Cortex of kidney (tissue), 1 donor: Measurements from ENCODE around the gene ELMOD3.
"Not testable (repeated sequence)": the region's sequence is repeated elsewhere in the genome, so short reads cannot be mapped to it uniquely, and the experiment has no call there.

Experiments
- DNase-seq: peaks from one replicate; lab custom pipeline; 2025; lab: John Stamatoyannopoulos, UW

The ELMOD3 gene

DNA sequence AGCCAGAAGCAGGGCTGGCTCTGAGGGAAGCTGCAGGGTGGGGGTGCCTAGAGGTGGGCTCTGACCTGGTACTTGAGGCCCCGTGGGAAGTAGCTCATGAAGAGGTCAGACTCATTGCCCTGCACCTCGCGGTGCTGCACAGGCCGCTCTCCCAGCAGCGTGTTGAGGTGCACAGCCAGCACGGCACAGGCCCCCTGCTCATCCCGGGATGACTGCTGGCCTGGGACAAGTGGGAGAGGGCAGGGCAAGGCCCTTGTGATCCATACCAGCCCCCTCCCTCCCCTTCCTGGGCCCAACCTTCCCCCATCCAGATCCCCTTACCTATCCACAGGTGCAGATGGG, 46.9 kb downstream of the ELMOD3 start:
- no peak for DNase-seq

DNA sequence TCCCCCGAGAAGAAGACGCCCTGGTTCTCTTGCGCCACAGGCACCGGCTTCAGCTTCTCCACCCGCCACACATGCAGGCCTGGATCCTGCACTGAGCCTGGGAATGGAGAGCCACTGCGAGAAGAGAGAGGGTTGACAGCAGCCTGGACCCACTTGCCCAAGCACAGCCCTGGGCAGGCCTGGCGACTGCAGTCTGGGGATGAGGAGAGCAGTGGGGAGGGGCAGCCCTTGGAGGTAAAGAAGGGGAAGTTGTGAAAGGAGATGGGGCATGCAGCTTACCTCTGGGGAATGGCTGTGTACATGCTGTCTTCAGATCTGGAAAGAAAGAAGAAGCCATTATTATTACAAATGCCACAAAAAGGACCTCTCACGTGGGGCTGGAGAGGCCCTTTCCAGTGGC, 47.3 kb downstream of the ELMOD3 start:
- DNase-seq, result no peak

DNA sequence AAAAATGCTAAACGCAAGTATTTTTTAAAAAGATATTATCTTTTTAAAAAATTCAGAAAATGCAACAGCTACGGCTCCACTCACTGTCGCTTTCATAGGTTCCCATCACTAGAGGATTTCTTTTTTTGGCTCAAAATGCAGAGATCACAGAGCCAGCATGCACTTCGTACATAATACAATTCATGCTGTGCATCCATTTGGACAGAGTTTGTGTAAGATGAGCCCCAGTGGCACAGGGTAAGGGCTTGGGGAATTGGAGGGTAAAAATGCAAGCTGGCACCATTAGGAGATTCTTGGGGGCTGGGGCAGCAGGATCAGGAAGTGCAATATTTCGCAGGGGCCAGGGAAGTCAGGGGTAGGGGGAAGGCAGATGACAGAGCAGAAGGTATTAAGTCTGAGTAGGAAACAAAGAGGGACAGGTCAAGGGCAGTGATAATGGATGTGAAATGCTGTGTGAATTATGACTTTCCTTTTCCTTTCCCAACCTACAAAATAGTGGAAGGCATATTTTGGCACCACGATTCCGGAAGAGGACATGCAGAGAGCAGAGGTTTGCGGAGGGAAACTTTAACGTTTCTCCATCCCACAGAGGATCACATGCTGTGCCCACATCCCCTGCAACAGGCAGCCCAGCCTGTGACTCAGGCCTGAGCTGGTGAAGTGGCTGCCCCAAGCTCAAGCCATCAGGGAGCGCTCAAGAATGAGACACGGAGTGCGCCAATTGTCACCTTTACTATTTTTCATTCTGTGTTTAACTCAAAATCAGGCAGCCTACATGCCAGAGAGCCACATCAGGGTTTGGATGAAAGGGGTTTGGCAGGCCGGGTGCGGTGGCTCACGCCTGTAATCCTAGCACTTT, 50.9 kb downstream of the ELMOD3 start:
- no peak for DNase-seq

DNA sequence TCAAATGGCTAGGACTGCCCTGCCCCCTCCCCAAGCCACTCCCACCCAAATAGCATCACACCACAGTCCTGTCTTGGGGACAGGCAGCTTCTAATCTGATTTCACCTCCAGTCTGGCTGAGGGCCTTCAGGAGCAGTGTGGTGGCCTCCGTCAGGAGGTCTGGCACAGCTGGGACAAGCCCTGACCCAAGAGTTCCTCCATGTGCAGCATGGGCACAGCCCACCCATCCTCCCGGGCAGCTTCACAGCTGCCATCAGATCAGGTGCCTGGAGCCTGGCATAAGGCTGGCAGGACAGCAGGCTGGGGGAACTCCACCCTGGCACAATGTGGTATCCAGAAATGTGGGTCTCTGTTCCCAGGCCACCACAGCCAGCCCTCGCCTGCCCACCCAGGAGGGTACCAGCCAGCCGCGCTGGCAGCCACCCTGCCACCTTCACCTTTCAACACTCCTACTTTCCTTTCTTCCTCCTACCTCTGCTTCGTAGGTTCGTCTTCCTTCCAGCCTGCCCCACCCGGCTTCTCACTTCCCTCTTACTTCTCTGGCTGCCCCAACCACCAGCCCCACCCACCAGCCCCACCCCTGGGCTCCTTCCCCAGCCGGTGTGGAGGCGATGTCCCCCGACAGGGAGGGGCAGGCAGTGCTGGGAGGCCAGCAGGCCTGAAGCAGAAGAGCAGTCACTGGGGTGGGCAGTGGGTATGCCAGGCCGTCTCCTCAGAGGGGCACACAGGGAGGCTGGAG, 55.4 kb downstream of the ELMOD3 start, which contains the start of gene CAPG:
Gene CAPG, minus strand, starts transcription at position 522 of the 739 bp plus-strand sequence. CDS start 8,221 bp downstream, outside the sequence.
- DNase-seq, result no peak

DNA sequence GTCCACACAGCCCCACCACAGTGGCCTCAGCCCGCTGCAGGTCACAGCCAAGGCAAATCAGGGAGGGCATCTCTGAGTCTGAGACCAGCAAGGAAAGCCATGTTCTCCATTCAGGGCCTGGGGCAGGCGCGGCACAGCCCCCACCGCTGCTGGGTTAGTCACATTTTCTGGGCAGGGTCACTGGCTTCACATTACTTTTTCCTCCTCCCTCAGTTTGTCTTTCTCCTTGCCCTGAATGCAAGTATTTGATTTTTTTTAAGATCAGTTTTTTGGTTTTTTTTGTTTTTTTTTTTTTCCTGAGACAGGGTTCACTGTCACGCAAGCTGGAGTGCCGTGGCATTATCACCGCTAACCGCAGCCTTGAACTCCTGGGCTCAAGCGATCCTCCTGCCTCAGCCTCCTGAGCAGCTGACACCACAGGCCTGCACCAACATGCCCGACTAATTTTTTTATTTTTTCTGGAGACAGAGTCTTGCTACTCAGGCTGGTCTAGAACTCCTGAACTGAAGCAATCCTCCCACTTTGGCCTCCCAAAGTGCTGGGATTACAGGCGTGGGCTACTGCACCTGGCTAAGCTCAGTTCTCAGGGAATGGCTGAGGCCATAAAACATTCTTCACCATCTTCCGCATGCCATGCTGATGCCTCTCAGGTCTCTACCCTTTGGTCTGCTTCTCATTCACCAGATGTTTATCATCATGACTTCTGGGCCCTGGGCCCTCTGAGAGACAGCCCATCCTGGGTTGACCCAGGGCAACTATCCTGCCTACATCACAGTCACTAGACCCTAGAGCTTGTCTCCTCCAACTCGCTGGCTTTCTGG, 56.2 kb downstream of the ELMOD3 start:
- DNase-seq, result no peak

DNA sequence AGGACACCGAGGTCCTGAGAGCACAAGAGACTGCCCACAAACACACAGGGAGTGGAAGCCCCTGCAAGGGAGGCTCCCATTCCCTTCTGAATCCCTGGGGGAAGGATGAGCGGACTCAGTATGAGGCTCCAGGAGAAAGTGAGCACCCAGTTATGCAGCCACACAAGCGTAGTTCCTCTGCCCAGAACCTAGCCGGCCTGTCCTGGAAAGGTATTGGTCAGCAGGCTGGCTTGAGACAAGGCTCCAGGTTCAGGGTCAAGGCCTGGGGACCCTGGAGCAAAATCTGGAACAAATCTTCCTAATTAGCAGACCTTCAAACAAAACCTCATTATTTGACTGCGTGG, 56.8 kb downstream of the ELMOD3 start:
- DNase-seq, result no peak

DNA sequence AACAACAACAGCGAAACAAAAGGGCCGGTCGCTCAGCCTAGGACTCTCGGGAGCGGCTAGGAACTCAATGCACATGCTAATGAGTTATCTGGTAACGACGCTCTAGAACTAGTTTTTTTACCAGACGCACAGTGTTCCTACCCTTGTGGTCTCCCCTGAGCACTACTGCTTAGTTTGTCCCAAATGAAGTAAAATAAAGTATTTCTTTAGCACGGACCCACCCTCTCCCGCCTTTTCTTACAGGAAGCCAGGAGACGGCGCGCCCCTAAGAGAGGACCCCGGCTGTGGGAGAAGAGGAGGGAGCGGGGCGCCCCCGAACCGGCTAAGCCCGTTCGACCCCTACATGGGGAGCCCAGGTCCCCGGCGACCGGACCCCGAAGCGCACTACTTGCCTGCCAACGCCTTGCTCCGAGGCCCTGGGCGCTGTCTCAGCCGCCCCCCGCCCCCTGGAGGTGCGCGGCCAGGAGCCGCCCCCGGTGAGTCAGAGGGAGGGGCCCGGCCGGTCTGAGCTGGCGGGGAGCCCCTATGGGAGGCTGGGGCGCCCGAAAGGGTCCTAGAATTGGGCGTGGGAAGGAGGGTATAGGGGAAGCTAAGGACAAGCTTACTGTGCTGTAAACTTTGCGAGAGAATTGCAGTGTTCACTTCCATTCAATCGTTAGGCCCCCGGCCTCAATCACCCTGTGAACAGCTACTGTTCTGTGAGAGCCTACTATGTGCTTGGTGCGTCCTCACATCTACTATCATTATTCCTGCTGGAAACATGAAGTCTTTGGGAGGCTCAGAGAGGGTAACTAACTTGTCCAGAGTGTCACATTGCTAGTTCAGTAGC, 59.2 kb downstream of the ELMOD3 start:
- no peak for DNase-seq

DNA sequence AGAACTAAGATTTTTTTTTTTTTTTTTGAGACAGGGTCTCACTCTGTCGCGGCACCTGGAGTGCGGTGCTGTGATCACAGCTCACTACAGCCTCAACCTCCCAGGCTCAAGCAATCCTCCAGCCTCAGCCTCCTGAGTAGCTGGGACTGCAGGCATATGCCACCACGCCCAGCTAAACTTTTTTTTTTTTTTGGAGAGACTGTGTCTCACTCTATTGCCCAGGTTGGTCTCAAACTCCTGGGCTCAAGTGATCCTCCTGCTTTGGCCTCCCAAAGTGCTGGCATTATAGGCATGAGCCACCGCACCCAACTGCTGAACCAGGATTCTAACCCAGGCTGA, 59.8 kb downstream of the ELMOD3 start:
- not testable (repeated sequence) for DNase-seq

DNA sequence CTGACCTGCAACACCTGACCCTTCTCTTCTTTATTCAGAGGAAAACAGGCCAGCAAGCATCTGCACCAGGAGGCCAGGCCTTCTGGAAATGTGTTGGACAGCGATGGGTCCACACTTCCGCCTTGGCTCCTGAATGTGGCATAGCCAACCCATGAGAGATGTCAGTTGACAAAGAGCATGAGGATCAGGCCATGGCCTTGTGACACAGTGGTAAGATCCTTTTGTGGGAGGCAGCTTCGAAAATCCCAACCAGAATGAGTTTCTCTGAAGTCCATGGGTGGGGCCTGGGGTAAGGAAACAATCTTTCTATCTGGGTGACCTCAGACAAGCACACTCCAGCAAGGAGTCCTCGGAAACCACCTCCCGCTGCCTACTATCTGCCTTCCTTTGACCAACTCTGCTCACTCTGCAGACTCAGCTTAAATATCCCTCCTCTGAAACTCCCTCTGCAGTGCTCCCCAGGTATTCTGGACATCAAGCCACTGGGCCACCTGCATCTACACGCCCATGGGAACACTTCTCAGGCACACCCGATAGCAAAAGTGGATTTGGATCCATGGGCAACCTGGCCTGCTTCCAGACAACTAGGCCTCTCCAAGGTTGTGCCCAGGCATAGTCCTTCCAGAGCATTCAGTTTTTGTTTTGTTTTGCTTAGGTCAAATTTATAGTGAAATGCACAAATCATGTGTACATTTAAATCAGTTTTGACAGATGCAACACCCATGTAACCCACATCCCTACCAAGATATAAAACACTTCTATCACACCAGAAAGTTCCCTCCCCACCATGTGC, 60.4 kb downstream of the ELMOD3 start:
- no peak for DNase-seq

DNA sequence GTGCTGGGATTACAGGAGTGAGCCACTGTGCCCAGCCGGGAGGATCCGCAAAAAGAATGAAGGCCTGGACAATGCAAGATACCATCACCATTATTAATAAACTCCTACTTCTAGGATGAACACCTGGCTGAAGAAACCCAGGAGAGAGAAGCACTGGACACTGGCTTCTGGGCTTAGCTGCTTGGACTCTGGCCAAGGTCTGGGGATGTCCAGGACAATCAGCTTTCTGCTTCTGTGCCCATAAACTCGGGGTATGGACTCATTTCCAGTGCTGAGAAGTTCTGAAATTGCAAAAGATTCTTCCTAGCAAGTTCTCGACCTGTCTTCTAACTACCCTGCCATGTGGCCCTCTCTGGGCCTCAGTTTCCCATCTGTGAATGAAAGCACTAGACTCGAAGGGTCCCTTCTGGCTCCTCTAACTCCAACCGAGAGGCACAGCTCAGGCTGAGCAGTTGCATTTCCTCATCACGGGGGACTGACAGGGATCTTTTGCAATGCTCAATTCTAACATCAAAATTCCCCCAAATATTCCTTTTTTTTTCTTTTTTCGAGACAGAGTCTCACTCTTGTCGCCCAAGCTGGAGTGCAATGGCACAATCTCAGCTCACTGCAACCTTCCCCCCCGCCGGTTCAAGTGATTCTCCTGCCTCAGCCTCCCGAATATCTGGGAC, 61.5 kb downstream of the ELMOD3 start:
- DNase-seq, result no peak

DNA sequence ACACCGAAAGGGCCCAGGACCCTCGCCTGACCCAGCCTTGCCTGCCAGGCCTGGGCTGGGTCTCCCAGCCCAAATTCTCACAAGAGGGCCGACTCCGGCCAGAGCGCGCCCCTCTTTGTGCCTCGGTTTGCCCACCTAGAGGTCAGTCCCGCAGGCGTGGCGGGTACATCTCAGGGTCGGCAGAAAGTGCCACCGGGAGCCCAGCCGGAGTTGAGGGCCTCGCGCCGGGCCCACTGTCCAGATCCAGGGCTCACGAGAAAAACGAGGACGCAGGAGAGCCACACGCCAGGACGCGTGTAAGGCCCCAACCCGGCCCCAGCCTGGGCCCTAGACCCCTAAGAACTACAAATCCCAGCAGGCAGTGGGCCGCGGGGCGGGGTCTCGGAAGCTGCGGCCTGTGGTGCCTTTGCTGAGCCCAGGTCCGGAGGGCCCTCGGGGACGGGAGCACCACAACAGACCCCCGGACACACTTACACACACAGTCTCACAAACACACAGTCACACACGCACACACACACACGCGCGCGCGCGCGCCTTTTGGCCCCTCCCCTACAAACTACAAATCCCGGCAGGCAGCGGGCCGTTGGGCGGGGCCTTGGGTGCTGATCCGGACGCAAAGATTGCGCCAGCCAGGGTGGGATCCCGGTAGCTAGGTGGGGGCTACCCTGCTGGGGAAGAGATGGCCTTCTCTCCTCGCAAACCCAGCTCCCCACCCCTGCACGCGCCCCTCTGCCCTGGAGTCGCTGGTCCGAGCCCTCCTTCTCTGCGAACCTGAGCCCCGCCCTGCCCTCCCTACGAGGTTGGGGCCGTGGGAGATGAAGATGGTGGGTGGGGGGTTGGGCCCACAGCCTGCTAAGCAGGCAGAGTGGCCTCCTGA, 63.8 kb downstream of the ELMOD3 start, which contains the start of gene SH2D6:
Gene SH2D6, plus strand, starts transcription at position 583 of the 877 bp plus-strand sequence. CDS start 10,752 bp downstream, outside the sequence.
- peak; percentile 31 for DNase-seq

DNA sequence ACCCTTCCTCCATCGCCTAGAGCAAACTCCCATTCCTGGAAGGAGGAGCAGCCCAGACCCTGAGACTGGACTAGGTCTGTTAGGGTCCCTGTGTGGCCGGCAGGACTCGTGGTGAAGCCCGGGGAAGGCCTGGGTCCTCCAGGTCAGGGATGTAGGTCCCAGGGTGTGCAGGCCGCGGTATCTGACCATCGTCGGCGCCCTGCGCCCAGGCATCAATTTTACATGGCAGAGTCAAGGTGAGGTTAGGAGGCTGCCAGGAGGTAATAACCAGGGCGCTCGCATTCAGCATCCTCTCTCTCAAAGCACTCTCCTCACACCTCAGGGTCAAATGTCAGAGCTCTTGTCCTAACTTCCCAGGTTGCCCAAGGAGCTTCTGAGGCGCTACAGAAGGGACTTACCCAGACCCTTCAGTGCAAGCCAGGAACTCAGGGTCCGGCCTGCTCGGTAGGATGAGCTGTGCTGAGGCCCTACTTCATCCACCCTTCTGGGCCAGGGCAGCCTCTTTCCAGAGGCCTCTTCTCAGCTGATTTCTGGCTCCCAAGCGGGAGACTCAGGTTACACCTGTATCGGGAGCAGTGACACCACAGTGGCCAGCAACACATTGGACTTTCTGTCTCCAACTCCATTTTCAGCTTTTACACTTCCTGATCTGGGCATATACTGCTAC, 64.6 kb downstream of the ELMOD3 start:
- DNase-seq, result no peak

DNA sequence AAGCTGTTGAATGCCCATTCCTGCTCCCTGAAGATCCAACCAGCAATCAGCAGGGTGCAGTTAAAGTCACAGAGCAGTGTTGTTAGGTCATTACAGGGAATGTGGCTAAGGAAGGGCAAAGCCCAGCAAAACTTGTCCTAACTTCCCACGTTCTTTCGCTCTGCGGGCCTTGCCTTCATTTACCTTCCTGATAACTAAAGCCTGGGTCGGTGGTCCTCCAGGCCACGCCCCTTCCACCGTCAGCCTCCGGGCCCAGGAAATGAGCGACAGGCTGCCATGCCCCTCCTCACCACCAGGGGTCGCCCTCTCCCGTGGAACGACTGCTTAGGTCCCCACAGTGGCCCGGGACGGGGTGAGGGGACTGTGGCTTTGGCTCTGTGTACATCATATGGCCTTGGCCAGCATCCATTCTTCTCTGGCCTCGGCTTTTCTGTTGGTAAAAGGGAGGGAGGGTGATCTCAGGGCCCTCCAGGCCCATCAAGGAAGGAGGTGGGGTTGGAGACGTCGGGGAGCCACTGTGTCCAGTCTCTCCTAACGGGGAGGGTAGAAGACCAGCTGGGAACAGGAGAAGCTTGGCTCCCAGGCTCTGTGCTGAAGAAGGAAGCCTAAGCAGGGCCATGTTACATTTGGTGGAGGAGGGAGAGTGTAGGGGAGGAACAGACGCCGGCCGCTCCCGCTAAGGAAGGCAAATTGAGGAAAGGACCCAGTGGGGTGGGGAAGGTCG, 66.1 kb downstream of the ELMOD3 start:
- no peak for DNase-seq

DNA sequence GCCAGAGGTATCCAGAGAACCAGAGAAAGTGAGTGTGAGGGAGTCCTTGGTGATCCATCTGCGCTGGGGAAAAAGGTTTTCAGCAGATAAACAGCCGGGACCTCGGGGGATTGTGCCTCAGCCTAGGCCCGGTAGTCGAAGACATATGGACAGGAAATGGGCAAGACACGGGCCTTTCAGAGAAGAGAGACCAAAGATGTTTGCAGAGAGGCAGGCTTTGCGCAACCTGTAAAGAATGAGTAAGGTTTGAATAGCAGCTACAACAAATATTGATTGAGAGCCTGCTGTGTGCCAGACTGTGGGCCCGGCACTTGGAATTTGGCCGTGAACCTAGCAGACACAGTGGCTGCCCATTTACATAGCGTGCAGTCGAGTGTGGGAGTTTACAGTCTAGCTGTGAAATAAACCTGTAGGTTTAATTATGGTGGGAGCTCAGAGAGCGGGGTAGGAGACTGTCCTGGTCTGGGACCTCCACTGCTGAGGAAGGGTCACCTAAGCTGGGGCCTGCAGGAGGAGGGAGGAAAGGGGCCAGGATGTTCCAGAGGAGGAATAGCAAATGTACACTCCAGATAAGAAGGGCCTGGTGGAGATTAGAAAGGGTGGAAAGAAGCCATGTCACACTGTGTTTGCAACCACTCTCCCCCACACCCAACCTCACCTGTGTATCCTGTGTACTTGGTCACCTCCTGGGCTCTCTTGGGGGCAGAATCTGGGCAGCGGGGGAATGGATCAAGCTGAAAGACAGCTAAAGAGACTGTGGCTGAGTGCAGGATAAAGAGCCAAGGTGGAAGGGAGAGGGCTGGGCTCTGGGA, 66.9 kb downstream of the ELMOD3 start:
- no peak for DNase-seq

DNA sequence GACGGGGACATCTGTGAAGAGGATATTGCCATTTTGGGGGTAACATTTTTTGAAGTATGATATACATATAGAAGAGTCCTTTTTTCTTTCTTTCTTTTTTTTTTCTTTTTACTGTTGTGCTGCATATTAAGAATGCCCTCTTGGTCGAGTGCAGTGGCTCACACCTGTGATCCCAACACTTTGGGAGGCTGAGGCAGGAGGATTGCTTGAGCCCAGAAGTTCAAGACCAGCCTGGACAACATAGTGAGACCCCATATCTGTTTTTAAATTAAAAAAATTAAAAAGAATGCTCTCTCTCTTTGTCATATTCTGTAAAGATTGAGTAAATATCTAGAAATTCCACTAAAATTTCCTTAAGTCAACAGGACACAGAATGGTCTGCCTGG, 67.5 kb downstream of the ELMOD3 start:
- no peak for DNase-seq

DNA sequence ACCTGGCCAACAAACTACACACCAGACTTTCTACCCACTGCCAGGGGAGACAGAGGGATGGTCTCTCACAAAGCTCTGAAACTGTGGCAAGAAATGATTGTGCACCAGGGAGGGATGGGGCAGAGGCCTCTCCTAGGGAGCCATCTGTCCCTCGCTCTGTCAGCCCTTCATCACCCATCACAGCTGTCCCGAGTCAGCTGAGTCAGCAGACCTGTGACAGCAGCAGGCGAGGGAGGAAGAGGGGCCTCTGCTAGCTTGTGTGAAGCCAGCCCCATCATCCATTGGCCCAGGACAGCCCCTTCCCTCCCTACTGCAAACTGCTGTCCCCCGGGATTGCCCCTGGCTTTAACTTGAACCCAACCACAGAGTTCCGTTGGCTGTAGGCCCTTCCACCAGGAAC, 69.0 kb downstream of the ELMOD3 start:
- no peak for DNase-seq

DNA sequence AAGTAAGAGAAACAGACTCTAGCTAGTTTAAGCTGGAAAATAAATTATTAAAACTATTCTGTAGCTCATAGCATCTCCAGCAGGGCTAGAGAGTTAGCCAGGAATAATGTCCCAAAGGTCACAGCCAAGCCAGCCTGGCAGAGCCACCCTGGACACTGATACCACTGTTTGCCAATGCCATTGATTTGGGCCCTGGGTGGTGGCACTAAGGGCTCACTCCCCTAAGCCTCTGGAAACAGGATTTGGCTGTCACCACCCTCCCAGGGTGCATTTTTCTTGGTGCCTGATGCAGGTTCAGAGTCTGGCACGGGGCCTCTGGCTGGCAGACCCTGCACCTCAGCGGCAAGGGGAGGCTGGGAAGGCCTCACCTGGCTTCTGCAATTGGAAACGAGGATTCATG, 71.0 kb downstream of the ELMOD3 start:
- DNase-seq, result no peak
